Ammon's horn (tissue), 1 donor: ENCODE data around the gene CHRM3.
"Not testable (repeated sequence)": the region's sequence is repeated elsewhere in the genome, so short reads cannot be mapped to it uniquely, and the experiment has no call there.

Experiments used
- DNase-seq: peaks from one replicate; pipeline ENCODE4 v3.0.0-alpha.2; 2016; ENCODE audit warnings: low spot score

Gene CHRM3

DNA sequence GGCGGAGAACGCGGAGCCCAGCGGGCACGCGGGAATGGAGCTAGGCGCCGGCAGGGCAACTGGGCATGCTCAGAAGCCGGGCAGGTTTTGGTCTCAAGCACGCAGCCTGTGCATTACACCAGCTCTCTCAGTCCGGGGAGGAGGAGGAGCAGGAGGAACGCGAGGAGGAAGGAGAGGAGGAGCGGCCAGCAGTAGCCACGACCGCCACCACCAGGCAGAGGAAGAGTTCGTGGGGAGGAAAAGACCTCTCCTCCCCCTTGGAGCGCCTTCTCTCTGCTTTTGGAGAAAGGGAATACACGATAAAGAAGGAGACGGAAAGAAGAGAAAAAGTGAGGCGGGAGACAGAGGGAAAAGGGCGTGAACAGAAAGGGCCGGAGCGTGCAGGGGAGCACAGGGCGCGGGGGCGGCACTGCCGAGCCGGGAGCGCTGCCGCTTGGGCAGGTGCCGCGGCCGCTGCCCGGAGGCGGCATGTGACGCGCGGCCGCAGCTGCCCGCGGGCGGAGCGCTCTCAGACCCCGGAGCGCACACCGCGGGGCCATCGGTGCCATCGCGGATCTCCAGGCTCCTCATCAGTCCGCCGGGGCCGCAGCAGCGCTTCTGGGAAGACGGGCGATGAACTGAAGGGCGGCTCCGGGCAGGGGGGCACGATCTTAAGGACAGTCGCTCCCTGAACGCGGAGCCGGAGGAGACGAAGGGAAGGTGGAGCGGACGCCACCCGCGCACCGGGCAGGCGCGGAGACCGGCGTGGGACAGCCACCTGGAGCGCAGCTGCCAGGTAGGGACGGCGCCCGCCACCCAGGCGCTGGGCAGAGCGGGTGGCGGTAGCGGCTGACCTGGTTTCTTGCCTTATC lies at the start of gene CHRM3:
TSS of gene CHRM3 (plus strand) at position 116 of the 851 bp plus-strand sequence. CDS start 520,884 bp downstream, outside the sequence.
- peak; percentile 61 for DNase-seq

DNA sequence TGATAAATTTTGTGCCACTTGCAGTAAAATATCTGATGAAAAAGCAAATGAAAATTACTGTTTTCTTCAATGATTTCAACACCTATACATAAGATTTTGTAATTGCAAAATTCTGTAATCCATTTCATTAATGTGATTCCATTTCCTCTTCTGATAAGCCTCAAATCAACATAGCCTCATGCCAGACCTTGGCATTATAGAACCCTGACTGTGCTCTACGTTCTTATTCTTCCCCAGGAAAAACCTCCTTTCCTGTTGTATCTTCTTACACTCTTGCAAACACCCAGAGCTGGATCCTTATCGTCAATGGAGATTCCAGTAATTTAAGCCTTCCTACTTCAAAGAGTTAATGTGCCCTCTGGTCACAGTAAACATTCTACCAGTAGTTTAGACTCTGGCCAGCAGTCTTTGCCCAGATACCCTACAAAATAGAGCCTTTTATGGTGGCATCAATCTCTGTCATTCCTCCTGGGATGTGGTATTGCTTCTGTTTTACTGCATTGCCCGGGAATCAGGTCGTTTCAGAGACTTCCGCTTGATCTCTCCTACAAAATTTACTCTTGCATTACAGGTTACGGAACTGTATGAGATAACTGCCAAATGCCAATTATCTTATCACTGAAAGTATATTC lies 48.5 kb upstream of the CHRM3 start:
- DNase-seq: no peak

DNA sequence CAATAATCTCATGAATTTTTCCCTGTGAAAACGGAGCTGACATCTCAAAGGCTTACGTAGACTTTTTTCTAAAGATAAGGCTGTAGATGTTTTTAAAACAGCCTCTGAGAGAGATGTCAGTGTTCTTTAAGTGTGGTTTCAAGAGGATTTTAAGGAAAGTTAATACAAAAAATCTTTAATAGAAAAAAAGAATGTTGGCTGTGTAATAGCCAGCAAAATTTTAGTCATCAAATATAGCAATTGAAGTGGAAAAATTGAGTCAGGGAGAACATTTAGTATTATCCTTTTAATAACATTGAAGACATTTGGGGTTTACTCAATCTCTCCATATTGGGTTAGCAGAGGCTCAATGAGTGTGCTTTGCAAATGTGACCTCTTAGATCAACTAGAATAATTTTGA lies 38.6 kb upstream of the CHRM3 start:
- no peak for DNase-seq

DNA sequence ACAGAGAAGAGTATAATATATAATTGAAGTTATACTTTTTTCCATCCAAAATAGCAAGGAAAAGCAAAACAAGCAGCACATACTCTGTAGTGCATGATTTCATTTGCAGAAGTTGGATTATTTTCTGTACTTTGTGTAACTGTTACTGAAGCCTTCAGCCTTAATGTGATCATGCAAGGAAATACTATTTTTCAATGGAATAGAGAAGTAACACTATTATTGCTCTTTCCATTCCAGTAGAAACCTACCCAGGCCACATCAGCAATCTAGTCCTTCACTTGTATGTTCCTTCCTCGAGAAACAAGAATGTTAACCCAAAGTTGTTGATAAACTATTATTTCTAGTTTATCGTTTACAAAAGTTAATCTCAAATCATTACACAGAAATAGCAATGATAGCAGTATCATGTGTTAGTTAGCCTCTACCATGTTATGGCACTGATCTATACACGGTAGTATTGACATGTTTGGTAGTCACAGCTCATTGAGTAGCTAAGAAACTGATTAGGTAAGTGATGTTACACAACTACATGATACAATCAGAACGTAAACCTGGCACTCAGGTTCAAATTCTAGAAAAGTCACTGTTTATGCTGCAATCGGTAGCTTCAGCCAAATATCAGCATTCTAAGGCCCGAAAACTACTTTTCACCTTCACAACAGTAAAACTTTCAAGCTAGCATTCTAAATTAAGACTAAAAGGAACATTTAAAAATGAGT lies 37.6 kb upstream of the CHRM3 start:
- no peak for DNase-seq

DNA sequence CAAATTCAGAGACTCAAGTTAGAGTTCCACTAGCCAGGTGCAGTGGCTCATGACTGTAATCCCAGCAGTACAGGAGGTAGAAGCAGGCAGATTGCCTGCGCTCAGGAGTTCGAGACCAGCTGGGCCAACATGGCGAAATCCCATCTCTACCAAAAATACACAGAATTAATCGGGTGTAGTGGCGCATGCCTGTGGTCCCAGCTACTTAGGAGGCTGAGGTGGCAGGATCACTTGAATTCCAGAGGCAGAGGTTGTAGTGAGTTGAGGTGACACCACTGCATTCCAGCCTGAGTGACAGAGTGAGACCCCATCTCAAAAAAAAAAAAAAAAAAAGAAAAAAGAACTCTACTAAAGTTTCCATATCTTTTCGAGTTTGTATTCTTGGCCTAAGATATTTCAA lies 36.7 kb upstream of the CHRM3 start:
- DNase-seq: no peak

DNA sequence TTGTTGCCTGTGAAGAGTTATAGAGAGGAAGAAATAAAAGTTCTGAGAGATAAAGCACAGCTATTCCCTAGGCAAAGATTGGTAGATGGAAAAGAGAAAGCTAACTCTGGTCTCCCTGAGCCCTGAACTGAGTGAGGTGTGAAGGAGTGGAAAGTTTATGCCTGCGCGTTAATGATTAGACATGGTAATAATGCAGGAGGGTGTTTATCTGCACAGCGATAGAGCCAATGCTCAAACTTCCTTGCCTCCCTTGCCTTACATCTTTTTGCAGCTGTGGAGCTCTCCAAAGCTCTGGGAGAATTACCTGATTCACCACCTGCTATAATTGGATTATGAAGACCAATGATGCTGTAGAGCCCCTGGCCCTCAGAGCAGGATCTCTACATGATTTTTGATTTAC lies 32.8 kb upstream of the CHRM3 start:
- no peak for DNase-seq

DNA sequence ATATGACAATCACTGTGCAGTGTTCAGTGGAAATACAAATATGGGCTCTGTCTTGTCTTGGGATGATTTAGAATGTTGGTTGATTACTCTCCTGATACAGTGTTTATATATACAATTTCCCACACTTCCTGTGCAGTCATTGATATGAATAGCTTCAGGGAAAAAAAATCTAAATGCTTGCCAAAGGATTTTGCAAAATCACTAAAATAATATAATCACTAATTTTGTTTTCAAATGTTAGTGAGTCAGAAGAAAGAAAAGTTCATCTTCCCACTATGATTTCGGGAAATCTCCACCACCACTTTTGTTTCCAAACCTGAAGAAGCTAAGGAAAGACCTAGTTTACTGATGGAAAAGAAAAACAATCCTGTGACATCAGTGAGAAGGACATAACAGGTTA lies 32.1 kb upstream of the CHRM3 start:
- no peak for DNase-seq

DNA sequence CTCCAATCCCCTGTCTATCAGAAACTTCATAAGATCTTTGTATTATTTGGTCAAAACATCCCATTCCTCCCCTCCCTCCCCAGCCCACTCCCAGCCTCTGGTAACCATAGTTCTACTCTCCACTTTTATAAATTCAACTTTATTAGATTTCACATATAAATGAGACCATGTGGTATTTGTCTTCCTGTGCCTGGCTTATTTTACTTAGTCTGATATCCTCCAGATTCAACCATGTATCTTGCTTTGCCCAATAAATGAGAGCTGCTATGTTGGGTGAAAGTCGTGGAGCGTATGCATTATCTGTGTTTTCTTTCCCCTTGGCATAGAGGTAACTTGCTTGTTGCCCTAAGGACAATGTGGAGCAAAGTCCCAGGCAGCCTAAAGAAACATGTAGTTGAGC lies 28.5 kb upstream of the CHRM3 start:
- DNase-seq: no peak

DNA sequence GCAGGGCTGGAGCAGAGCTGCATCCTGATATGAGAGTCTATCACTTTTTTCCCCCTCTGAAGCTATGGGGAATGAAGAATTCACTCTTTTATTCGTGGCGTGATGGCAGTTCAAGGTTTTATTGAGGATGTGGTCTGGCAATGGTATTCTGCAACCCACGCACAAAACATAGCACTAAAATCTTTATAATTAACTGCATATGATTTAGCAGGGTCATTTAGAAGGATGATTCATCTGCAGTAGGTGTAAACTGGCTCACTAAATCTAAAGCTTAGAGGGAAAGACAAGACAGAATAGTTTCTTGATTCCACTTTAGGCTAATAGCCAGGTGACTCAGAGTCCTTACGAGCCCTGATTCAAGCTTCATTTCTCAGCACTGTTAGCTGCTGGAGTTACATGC lies 25.0 kb upstream of the CHRM3 start:
- DNase-seq: no peak

DNA sequence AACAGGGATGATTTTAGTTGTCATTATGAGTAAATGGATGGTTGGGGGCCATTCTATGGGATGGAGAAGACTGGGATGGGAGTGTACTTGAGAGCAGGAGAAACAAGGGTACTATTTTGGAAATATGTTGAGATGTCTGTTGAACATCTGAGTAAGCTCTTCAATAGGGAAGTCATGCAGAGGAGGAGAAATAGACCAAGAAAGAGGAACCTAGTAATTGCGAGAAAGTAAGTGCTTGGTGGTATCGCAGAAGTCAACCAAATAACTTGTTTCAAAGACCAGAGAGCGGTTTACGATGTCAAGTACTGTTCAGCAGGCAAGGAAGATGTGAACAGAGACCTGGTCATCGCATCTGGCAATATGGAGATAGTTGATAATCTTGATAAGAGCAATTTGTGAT lies 22.4 kb upstream of the CHRM3 start:
- no peak for DNase-seq

DNA sequence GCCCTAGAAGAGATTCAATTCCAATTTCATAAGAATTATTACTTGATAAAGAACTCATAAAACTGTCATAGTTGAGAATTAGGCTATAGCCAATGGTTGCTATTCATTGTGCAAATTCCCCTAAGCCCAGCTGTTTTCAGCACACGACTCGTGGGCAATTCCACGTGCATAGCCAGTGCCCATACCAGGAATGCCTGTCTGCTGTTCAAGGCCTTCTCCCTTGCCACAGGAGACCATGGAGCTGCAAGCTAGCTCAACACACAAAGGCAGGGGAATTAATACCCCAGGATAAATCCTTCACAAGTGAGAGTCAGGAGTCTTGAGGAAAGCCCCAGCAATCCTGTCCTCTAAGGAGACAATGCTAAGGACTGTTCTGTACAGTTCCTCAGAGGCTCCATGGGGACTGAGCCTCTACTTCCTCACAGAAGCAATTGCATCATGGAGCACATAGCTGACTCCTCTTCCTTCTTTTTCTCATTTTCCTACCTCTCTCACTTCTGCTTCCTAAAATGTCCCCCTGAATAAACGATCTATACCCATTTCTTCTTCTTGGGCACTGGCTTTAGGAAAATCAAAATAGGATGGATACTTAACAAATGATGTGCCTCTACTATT lies 19.1 kb upstream of the CHRM3 start:
- no peak for DNase-seq

DNA sequence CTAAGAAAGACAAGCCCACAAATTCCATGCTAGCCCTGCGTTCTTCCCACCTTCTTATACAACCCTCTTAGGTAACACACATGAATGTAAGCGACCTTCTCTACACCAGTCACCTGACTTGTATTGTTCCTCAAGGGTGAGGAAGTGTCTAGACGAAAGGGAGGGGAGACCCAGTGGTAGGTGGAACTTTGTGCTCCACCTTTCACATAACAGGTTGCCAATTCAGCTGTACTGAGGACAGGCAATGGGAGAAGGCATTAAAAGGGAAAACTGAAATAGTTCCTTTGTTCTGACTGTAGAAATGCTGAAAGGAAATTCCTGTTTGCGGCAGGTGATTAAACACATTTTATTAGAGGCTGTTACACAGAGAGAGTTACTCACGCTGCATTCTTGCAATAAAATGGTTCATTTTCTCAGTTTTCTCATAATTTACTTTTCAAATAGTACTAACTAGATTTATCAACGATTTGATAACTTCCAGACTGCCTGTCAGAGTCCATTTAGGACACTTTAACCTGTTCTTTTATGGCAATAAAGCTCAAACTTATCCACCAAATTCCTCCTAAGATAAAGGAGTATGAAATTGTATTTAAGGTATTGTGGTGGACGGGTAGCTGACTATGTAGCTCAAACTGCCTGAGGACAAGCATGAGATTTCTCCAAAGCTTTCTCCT lies 17.8 kb upstream of the CHRM3 start:
- no peak for DNase-seq

DNA sequence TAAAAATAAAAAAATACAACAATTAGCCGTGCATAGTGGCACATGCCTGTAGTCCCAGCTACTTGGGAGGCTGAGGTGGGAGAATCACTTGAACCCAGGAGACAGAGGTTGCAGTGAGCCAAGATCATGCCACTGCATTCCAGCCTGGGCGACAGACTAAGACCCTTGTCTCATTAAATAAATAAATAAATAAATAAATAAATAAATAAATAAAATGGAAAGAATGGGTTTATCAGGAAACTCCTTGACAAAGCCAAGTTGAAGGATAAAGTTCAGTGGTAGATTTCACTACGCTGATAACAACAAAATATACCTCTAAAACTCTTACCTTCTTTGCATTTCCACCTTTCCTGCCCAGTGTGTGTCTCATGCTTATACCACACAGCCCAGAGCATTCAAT lies 15.5 kb upstream of the CHRM3 start:
- not testable (repeated sequence) for DNase-seq

DNA sequence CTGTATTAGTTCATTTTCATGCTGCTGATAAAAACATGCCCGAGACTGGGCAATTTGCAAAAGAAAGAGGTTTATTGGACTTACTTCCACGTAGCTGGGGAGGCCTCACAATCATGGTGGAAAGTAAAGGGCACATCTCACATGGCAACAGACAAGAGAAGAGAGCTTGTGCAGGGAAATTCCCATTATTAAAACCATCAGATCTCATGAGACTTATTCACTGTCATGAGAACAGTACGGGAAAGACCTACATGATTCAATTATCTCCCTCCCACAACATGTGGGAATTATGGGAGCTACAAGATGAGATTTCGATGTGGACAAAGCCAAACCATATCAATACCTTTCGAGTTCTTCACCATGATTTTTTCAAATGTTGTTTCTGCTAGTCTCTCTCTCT lies 3.7 kb upstream of the CHRM3 start:
- DNase-seq: no peak

DNA sequence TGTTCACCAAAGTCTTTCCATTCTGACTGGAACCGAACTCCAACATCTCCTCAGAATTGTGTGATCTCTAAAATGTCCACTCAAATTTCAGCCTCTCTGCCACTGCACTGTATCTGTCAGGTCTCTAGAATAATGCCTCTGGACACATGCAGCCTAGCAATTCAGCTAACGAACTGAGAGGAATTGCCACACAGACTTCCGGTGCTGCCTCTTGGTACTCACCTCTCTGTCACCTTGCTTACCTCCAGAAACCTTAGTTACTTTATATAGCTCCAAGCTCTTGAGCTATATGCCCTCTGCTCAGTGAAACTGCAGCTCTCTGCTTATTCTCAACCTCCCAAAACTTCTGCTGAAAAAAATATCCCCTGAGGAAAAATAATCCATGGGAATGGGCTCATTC lies 2.7 kb upstream of the CHRM3 start:
- DNase-seq: no peak

DNA sequence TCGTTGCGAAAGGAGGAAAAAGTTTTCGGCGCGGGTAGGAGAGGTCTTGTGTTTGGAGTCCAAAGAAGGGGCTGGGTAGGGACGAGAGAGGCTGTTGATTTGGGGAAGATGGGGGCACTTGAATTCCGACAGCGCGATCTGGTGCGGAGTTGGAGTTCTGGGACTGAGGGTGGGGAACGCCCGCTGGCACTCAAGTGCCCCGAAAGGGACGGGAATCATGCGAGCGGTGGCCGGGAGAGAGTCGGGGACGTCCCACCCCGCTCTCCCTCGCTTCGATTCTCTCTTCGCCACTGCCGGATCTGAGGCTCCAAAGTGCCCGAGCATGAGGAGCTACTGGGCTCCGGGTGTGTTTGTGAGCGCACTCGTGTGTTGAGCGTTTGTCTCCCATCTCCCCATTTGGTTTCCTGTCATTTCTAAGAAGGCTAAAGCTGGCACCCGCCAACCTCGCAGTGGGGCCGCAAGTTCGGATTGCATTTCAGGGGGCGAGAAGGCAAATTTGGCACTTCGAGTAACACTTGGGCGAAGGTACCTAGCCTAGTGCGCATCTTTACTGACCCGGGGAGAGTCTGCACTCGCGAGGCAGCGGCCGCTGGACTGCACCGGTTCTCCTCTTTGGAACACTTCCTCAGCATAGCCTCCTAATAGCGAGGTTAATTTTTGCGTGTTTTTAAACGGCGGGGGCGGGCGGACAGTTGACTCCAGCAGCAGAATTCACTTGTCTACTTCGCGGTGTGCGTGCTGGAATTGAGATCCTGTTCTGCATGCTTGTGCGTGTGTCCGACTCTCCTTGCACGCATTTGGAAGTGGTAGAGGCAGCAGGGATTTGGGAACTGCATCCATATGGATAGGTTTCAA lies 1.2 kb downstream of the CHRM3 start:
- no peak for DNase-seq

DNA sequence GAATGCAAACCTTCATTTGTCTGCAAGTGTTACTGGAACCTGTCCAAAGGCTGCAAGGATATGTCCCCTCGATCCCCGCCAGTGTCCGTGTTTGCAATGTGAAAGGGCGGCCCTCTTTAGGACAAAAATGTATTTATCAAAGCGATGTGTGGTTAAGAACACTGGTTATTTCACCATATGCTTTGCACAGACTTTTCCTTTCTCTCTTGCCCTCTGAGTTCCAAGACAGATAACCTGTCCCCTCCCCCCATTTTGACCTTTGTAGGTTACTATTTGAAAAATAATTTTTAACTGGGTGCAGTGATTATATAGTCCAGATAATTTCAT lies 1.8 kb downstream of the CHRM3 start:
- no peak for DNase-seq

DNA sequence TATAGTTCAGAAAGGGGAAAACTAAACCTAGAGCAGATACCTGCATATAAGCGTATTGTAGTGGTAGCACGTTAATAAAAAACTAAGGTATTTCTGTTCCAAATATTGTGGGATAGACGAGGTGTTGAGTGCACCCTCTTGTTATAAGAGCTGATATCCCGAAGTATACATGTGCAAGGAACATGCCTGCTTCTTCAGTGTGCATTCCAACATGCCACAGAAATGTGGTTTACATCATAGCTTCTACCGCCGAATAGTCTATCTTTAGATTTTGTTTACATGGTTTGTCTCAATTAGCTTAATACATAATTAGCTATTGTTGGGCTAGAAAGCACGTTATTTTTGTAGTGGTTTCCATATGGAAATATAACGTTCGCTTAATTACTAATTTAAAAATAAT lies 2.2 kb downstream of the CHRM3 start:
- DNase-seq: no peak

DNA sequence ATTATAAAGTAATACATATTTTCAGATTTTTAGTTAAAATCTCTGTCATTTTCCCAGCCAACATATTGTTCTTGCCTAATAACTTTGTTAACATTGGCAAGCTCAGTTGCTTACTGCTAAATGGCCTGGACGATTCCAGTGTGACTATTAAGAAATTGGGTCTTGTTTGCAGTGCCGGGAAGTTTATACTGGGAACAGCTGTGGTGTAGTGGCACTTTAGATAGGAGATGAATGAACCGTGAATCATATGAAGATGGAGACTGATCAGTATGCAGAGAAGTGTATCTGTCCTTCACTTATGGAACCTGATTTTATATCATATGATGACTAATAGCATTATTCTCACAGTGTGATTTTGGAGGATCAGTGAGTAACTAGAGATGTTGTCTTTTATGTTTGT lies 3.3 kb downstream of the CHRM3 start:
- DNase-seq: no peak

DNA sequence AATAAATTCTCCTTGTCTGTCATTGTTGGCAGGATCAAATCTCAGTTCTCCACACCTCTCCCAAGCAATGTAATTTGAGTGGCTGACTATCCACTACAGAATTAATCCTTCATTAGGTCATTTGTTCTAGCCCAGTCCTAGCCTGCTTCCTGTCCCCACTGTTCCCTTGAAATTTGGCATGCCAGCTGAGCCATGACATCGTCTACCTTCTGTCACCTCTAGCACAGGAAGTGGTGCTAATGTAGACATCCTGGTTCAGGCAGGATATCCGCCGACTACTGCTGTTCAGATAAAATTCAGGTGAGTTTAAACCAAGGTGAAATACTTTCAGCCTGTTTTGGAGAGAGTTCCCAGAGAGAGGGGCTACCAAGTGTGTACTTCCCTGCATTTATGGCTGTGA lies 5.9 kb downstream of the CHRM3 start:
- DNase-seq: no peak

DNA sequence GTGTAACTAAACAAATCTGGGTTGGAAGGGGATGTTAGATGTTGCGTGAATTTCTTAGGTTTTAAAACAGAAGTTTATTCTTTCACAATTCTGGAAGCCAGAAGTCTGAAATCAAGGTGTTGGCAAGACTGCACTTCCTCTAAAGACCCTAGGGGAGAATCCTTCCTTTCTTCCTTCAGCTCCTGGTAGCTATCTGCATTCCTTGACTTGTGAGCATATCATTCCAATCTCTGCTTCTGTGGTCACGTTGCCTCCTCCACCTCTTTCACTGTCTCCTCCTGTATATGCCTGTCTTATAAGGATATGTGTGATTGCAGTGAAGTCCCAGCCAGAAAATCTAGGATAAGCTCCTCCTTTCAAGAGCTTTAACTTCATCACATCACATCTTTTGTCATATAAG lies 7.7 kb downstream of the CHRM3 start:
- no peak for DNase-seq
